Keratinocyte (primary cell): ENCODE measurements around the gene SEC24C.
"Not testable (repeated sequence)": the region's sequence is repeated elsewhere in the genome, so short reads cannot be mapped to it uniquely, and the experiment has no call there.

Experiments used
- CTCF ChIP-seq, 3 experiments: IDR thresholded peaks in 1 of 3; conservative IDR thresholded peaks in 1 of 3; optimal IDR thresholded peaks in 1 of 3; 2 replicates in 2 of 3; 3 replicates in 1 of 3; pipeline versions ENCODE3 to v1.5.1; 2011; ENCODE audit warnings: low read length in 3 of 3, mild to moderate bottlenecking in 3 of 3, moderate library complexity in 2 of 3, control low read depth in 1 of 3, inconsistent platforms in 1 of 3; ENCODE audit not compliant: insufficient read depth in 2 of 3; ENCODE audit errors: extremely low read depth in 1 of 3
- EZH2 ChIP-seq: IDR thresholded peaks from one replicate; pipeline ENCODE4 v1.6.1; 2012; ENCODE audit warnings: inconsistent platforms, mild to moderate bottlenecking, low read length, moderate library complexity

GRCh38 chr10:73708122-73708521, 36.0 kb upstream of the SEC24C start:
- not testable (repeated sequence) for TF ChIP-seq CTCF (optimal IDR thresholded peaks at IDR 0.05 in 1 of 3, IDR thresholded peaks at IDR 0.05 in 1 of 3, conservative IDR thresholded peaks at IDR 0.05 in 1 of 3; ENCODE audit: extremely low read depth in 1 of 3, insufficient read depth in 2 of 3, low read length in 3 of 3); EZH2
